Measurements from ENCODE around the gene PPM1F. TPM values are rescaled to one million over a fixed set of nuclear protein-coding genes. Genes with fewer than 3 reads are reported as not detected.

Gene PPM1F
- 26.2 to 32.3 TPM (median 28.1 TPM) in 3 replicates for total RNA-seq
- long read RNA-seq, full-length matches to known transcripts: 44 of 61 reads
- long read RNA-seq, partial matches to known transcripts: 3 of 61 reads
- long read RNA-seq, other reads (novel, unspliced or antisense): 14 of 61 reads

GRCh38 chr22:21952586-21953571, at the start of gene PPM1F:
Gene PPM1F (minus strand): TSS chr22:21952848. CDS start chr22:21946048, 6,800 bp downstream.
- TF ChIP-seq CTCF (IDR thresholded peaks at IDR 0.05): peak; percentile 86
- peaks cover 11% of the 10 kb centered on the region for H3K4me1 Mint-ChIP-seq (ENCODE audit: low read depth)
- H3K27me3 Mint-ChIP-seq (ENCODE audit: low read depth): no peaks in the 10 kb centered on the region
- no peaks in the 10 kb centered on the region for H3K9me3 Mint-ChIP-seq (ENCODE audit: low read depth)
- DNase-seq (ENCODE audit: low spot score): no peak
- peak within 1 kb of the TSS; percentile 84 for H3K4me3 Mint-ChIP-seq (ENCODE audit: unreplicated experiment)
- H3K27ac Mint-ChIP-seq (ENCODE audit: unreplicated experiment): peak within 1 kb of the TSS; percentile 78
- H3K36me3 Mint-ChIP-seq (ENCODE audit: low read depth): no peaks in the 10 kb centered on the region

GRCh38 chr22:22001664-22002525, 49.2 kb upstream of the PPM1F start:
- no peak for TF ChIP-seq CTCF (IDR thresholded peaks at IDR 0.05)
- peaks cover 31% of the 10 kb centered on the region for H3K27me3 Mint-ChIP-seq (ENCODE audit: low read depth)
- H3K36me3 Mint-ChIP-seq (ENCODE audit: low read depth): no peaks in the 10 kb centered on the region
- H3K4me1 Mint-ChIP-seq (ENCODE audit: low read depth): no peaks in the 10 kb centered on the region
- no peaks in the 10 kb centered on the region for H3K9me3 Mint-ChIP-seq (ENCODE audit: low read depth)
- H3K27ac Mint-ChIP-seq (ENCODE audit: unreplicated experiment): no peak overlapping the region
- no peak overlapping the region for H3K4me3 Mint-ChIP-seq (ENCODE audit: unreplicated experiment)
- no peak for DNase-seq (ENCODE audit: low spot score)

- Mint-ChIP-seq H3K27ac (ENCODE audit: unreplicated experiment) (no peak overlapping the region), H3K4me3 (ENCODE audit: unreplicated experiment) (no peak overlapping the region), H3K27me3 (ENCODE audit: low read depth) (peaks cover 32% of the 10 kb centered on the region), H3K36me3 (ENCODE audit: low read depth) (no peaks in the 10 kb centered on the region), H3K9me3 (ENCODE audit: low read depth) (no peaks in the 10 kb centered on the region), H3K4me1 (ENCODE audit: low read depth) (no peaks in the 10 kb centered on the region)
- no peak for TF ChIP-seq CTCF (IDR thresholded peaks at IDR 0.05)
- no peak for DNase-seq (ENCODE audit: low spot score)
Measured at GRCh38 chr22:21998595-21999247, 46.1 kb upstream of the PPM1F start.

GRCh38 chr22:21996175-21996720, 43.6 kb upstream of the PPM1F start:
- H3K4me3 Mint-ChIP-seq (ENCODE audit: unreplicated experiment): no peak overlapping the region
- no peak for TF ChIP-seq CTCF (IDR thresholded peaks at IDR 0.05)
- DNase-seq (ENCODE audit: low spot score): no peak
- H3K4me1 Mint-ChIP-seq (ENCODE audit: low read depth): no peaks in the 10 kb centered on the region
- peaks cover 27% of the 10 kb centered on the region for H3K27me3 Mint-ChIP-seq (ENCODE audit: low read depth)
- H3K36me3 Mint-ChIP-seq (ENCODE audit: low read depth): no peaks in the 10 kb centered on the region
- H3K27ac Mint-ChIP-seq (ENCODE audit: unreplicated experiment): no peak overlapping the region
- H3K9me3 Mint-ChIP-seq (ENCODE audit: low read depth): no peaks in the 10 kb centered on the region
